Diencephalon (tissue), 1 donor: Measurements from ENCODE around the gene VPS29. TPM values are rescaled to one million over a fixed set of nuclear protein-coding genes. Genes with fewer than 3 reads are reported as not detected.

Experiments
- small RNA-seq: library from RNA; depleted of rRNA; stranded (forward); fragments of <200 nt; gene quantifications from one replicate; pipeline ENCODE3, GENCODE V24; 2014
- total RNA-seq: library from RNA; depleted of rRNA; stranded (reverse); fragments of >200 nt; gene quantifications from one replicate; pipeline ENCODE4 v1.2.3, GENCODE V29; 2014

Gene VPS29
- 105 TPM for total RNA-seq

GRCh38 chr12:110501752-110502738, at the start of gene VPS29, which contains the start of gene RAD9B:
Gene VPS29 (minus strand): TSS chr12:110502111. CDS start chr12:110502051, 60 bp downstream.
Gene RAD9B (plus strand): TSS chr12:110502331. CDS start chr12:110502338, 7 bp downstream.

GRCh38 chr12:110468214-110469048, 33.5 kb downstream of the VPS29 start, which contains the start of the genes FAM216A and GPN3:
Gene FAM216A (plus strand): TSS chr12:110468845. CDS start chr12:110468876, 31 bp downstream.
Gene GPN3 (minus strand): TSS chr12:110468257. CDS start chr12:110468203, 54 bp downstream.

GRCh38 chr12:110449799-110450497, 52.0 kb downstream of the VPS29 start, which contains the start of gene ARPC3:
Gene ARPC3 (minus strand): TSS chr12:110450337. CDS start chr12:110450260, 77 bp downstream.

Small RNA genes within 50 kb of the gene (small RNA-seq; reads per million reads assigned to genes)
- gene RF00278, result not detected

Other genes starting within 250 kb of the VPS29 start
- 222 TPM for gene ATP2A2, start 220.9 kb downstream of the VPS29 start, total RNA-seq
- 58.6 TPM for gene ANAPC7, start 98.4 kb downstream of the VPS29 start, total RNA-seq
- 156 TPM for gene ARPC3, start 51.8 kb downstream of the VPS29 start, total RNA-seq
- 16.6 TPM for gene GPN3, start 33.9 kb downstream of the VPS29 start, total RNA-seq
- gene FAM216A, start 33.3 kb downstream of the VPS29 start, total RNA-seq, result 42.2 TPM
- gene RAD9B, start 220 bp upstream of the VPS29 start, total RNA-seq, result 1.6 TPM
- 17.5 TPM for gene PPTC7, start 81.2 kb upstream of the VPS29 start, total RNA-seq
- 58.6 TPM for gene TCTN1, start 112.0 kb upstream of the VPS29 start, total RNA-seq
- 6.9 TPM for gene HVCN1, start 187.0 kb upstream of the VPS29 start, total RNA-seq
- 141 TPM for gene PPP1CC, start 240.8 kb upstream of the VPS29 start, total RNA-seq